ENCODE data around the gene RNF6. TPM values are rescaled to one million over a fixed set of nuclear protein-coding genes. Genes with fewer than 3 reads are reported as not detected.

Gene RNF6
- total RNA-seq, 1 donor from 2014 or later = 48.0 TPM

DNA sequence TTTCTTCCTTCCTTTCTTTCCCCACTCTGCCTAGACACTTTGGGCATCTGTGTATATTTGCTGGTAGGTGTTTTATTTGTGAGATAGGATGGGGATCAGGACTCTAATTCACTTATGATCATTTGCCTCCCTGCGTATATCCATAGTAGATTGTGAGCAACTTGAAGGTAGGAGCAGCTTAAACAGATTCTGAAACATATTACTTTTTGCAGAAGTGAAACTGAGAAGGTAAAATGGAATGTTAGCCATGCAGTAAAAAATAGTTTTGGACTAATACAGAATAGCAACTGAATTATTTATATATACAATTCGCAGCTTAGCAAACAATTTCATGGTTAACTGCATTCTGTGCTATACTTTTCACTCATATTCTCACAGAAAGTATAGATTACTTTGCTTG is 38.7 kb downstream of the RNF6 start:
- no peak for DNase-seq (ENCODE audit: low spot score)
- Mint-ChIP-seq H3K27me3 (ENCODE audit: low read depth) (no peaks in the 10 kb centered on the region), H3K36me3 (ENCODE audit: low read depth) (no peaks in the 10 kb centered on the region), H3K9me3 (no peaks in the 10 kb centered on the region), H3K27ac (no peak overlapping the region), H3K4me1 (ENCODE audit: low read depth) (peaks cover 18% of the 10 kb centered on the region), H3K4me3 (ENCODE audit: low read depth) (no peak overlapping the region)
- intact Hi-C loops (cut with micrococcal nuclease) = loop anchor here (10.0 kb wide), 1 partner anchor 279 kb away; no protein-coding TSS in a partner anchor

DNA sequence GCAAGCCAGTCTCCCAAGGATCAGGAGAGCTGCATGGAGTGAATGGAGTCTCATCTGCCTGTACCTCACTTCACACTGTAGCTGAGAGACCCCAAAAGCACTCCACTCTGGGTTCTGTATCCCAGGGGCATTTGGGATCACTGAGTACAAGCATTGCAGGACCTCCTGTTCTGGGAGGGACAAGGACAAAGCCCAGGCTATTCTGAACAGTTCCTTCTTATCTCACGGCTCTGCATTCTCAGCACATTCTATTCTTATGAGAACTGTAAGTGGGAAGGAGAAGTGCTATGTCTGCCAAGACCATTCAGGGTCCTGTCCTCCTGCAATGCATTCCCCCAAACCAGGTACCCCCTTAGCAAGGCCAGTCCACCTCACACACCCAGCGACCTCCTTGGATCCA is 42.8 kb downstream of the RNF6 start:
- no peaks in the 10 kb centered on the region for H3K27me3 Mint-ChIP-seq (ENCODE audit: low read depth)
- H3K4me1 Mint-ChIP-seq (ENCODE audit: low read depth) = no peaks in the 10 kb centered on the region
- DNase-seq (ENCODE audit: low spot score) = no peak
- H3K27ac Mint-ChIP-seq = no peak overlapping the region
- H3K36me3 Mint-ChIP-seq (ENCODE audit: low read depth) = no peaks in the 10 kb centered on the region
- intact Hi-C loops (cut with micrococcal nuclease) = no loop called here
- H3K4me3 Mint-ChIP-seq (ENCODE audit: low read depth) = no peak overlapping the region
- no peaks in the 10 kb centered on the region for H3K9me3 Mint-ChIP-seq

DNA sequence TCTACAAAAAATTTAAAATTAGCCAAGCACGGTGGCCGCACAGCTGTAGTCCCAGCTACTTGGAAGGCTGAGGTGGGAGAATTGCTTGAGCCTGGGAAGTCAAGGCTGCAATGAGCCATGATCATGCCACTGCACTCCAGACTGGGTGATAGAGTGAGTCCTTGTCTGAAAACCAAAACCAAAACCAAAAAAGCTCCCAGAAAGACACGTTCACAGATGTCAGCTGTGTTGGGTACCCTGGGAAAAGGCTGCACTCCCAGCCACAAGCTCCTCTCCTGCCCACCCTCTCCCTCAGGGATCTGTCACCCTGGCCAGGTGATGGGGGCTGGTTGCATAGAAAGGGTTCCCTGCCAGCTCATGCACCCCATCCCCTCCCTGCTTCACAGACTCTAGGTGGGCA is 53.3 kb downstream of the RNF6 start:
- DNase-seq (ENCODE audit: low spot score) = no peak
- H3K4me3 Mint-ChIP-seq (ENCODE audit: low read depth) = no peak overlapping the region
- no peaks in the 10 kb centered on the region for H3K9me3 Mint-ChIP-seq
- H3K4me1 Mint-ChIP-seq (ENCODE audit: low read depth) = peaks cover 3% of the 10 kb centered on the region
- peaks cover 1% of the 10 kb centered on the region for H3K27me3 Mint-ChIP-seq (ENCODE audit: low read depth)
- no peaks in the 10 kb centered on the region for H3K36me3 Mint-ChIP-seq (ENCODE audit: low read depth)
- H3K27ac Mint-ChIP-seq = no peak overlapping the region
- intact Hi-C loops (cut with micrococcal nuclease) = no loop called here

DNA sequence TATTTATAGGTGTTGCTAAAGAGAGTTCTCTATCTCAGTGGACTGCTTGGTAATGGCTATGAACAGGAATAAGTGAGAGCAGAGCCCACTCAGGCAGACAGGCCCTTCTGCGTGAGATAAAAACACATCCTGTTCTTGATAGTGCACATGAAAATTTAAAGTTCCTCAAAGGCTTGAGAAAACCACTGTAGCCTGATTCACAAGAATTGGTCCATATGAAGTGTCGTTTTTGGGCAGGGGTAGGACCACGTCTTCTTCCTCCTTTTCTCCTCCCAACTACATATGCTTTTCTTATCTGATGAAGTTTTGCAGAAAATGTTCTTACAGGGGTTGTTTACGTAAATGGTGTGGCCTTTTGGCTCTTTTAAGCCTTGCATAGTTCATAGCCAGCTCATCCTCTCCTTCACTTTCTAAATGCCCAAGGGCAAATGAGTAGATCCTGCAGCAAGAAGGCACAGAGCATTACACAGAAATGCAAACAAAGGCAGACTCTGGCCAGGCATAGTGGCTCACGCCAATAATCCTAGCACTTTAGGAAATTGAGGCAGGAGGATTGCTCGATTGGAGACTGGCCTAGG is 53.8 kb downstream of the RNF6 start:
- no peak overlapping the region for H3K27ac Mint-ChIP-seq
- H3K27me3 Mint-ChIP-seq (ENCODE audit: low read depth) = peaks cover 1% of the 10 kb centered on the region
- DNase-seq (ENCODE audit: low spot score) = no peak
- H3K4me3 Mint-ChIP-seq (ENCODE audit: low read depth) = no peak overlapping the region
- no peaks in the 10 kb centered on the region for H3K36me3 Mint-ChIP-seq (ENCODE audit: low read depth)
- intact Hi-C loops (cut with micrococcal nuclease) = no loop called here
- H3K4me1 Mint-ChIP-seq (ENCODE audit: low read depth) = peaks cover 3% of the 10 kb centered on the region
- no peaks in the 10 kb centered on the region for H3K9me3 Mint-ChIP-seq

DNA sequence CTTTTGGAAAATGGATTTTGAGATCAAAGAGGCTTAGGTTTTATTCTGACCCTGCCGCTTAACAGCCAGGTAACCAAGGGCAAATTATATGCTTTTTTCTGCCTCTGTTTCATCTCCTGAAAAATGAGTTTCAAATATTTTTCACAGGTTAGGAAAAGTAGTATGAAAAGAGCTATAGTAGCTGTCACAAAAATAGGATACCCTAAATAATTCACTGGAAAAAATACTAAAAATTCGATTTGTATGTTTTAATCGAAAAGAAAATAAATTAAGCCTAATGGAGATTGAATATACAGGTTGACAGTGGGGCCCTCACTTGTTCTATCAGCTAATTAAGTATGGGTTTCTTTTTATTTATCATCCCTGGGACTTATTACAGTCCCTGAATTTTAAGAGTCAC is 58.3 kb downstream of the RNF6 start:
- Mint-ChIP-seq H3K27ac (no peak overlapping the region), H3K4me3 (ENCODE audit: low read depth) (no peak overlapping the region), H3K4me1 (ENCODE audit: low read depth) (peaks cover 3% of the 10 kb centered on the region), H3K27me3 (ENCODE audit: low read depth) (peaks cover 3% of the 10 kb centered on the region), H3K9me3 (no peaks in the 10 kb centered on the region), H3K36me3 (ENCODE audit: low read depth) (no peaks in the 10 kb centered on the region)
- no peak for DNase-seq (ENCODE audit: low spot score)
- intact Hi-C loops (cut with micrococcal nuclease) = no loop called here

Other genes starting within 250 kb of the RNF6 start
- gene SHISA2, start 170.3 kb downstream of the RNF6 start, total RNA-seq = 0.07 and 0.14 TPM in 2 replicates
- gene CDK8, start 31.8 kb upstream of the RNF6 start, total RNA-seq = 18.3 and 21.2 TPM in 2 replicates